ENCODE data around the gene TOX4.

Gene TOX4

GRCh38 chr14:21534576-21534975, 57.6 kb downstream of the TOX4 start:
- TF ChIP-seq, protein P1, sequence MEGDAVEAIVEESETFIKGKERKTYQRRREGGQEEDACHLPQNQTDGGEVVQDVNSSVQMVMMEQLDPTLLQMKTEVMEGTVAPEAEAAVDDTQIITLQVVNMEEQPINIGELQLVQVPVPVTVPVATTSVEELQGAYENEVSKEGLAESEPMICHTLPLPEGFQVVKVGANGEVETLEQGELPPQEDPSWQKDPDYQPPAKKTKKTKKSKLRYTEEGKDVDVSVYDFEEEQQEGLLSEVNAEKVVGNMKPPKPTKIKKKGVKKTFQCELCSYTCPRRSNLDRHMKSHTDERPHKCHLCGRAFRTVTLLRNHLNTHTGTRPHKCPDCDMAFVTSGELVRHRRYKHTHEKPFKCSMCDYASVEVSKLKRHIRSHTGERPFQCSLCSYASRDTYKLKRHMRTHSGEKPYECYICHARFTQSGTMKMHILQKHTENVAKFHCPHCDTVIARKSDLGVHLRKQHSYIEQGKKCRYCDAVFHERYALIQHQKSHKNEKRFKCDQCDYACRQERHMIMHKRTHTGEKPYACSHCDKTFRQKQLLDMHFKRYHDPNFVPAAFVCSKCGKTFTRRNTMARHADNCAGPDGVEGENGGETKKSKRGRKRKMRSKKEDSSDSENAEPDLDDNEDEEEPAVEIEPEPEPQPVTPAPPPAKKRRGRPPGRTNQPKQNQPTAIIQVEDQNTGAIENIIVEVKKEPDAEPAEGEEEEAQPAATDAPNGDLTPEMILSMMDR (IDR thresholded peaks at IDR 0.05; ENCODE audit: low read length): no peak
- no peak for TF ChIP-seq EZH2 (IDR thresholded peaks at IDR 0.05; ENCODE audit: borderline replicate concordance, low read length)
- no peak overlapping the region for H3K4me3 ChIP-seq (ENCODE audit: low read depth, low read length, poor library complexity, severe bottlenecking)
- H3K79me2 ChIP-seq (ENCODE audit: insufficient read depth, low read length): no peaks in the 10 kb centered on the region
- no peak overlapping the region for H3K27ac ChIP-seq (ENCODE audit: low read depth, low read length, poor library complexity, severe bottlenecking)
- H4K20me1 ChIP-seq (ENCODE audit: insufficient read depth, low read length): no peaks in the 10 kb centered on the region
- H3K4me2 ChIP-seq (ENCODE audit: low read length): no peak overlapping the region
- no peaks in the 10 kb centered on the region for H3K9me2 ChIP-seq (ENCODE audit: low read depth, low read length)
- no peaks in the 10 kb centered on the region; the same call in 1 of the 2 replicates for H3K27me3 ChIP-seq (ENCODE audit: insufficient read depth, low read length)
- no peaks in the 10 kb centered on the region for H3K4me1 ChIP-seq (ENCODE audit: insufficient read depth, low read length, severe bottlenecking)
- H3K36me3 ChIP-seq (ENCODE audit: insufficient read depth, low read length): no peaks in the 10 kb centered on the region
- H2AFZ ChIP-seq (ENCODE audit: low read length): no peak overlapping the region
- H3K9me3 ChIP-seq (ENCODE audit: low read length): no peaks in the 10 kb centered on the region
- no peak overlapping the region for H3K9ac ChIP-seq (ENCODE audit: low read length)
- H3F3A ChIP-seq (ENCODE audit: insufficient read depth, low read length): no peaks in the 10 kb centered on the region

GRCh38 chr14:21535545-21536417, 58.8 kb downstream of the TOX4 start:
- TF ChIP-seq, protein P1 (IDR thresholded peaks at IDR 0.05; ENCODE audit: low read length): no peak
- no peak for TF ChIP-seq EZH2 (IDR thresholded peaks at IDR 0.05; ENCODE audit: borderline replicate concordance, low read length)
- Histone ChIP-seq H3K4me2 (ENCODE audit: low read length) (no peak overlapping the region), H3K36me3 (ENCODE audit: insufficient read depth, low read length) (no peaks in the 10 kb centered on the region), H3K9ac (ENCODE audit: low read length) (no peak overlapping the region), H4K20me1 (ENCODE audit: insufficient read depth, low read length) (no peaks in the 10 kb centered on the region), H2AFZ (ENCODE audit: low read length) (no peak overlapping the region), H3K4me1 (ENCODE audit: insufficient read depth, low read length, severe bottlenecking) (no peaks in the 10 kb centered on the region), H3K9me2 (ENCODE audit: low read depth, low read length) (no peaks in the 10 kb centered on the region), H3F3A (ENCODE audit: insufficient read depth, low read length) (no peaks in the 10 kb centered on the region), H3K4me3 (ENCODE audit: low read depth, low read length, poor library complexity, severe bottlenecking) (no peak overlapping the region), H3K9me3 (ENCODE audit: low read length) (no peaks in the 10 kb centered on the region), H3K27ac (ENCODE audit: low read depth, low read length, poor library complexity, severe bottlenecking) (no peak overlapping the region), H3K79me2 (ENCODE audit: insufficient read depth, low read length) (no peaks in the 10 kb centered on the region), H3K27me3 (ENCODE audit: insufficient read depth, low read length) (no peaks in the 10 kb centered on the region; the same call in 1 of the 2 replicates)

DNA sequence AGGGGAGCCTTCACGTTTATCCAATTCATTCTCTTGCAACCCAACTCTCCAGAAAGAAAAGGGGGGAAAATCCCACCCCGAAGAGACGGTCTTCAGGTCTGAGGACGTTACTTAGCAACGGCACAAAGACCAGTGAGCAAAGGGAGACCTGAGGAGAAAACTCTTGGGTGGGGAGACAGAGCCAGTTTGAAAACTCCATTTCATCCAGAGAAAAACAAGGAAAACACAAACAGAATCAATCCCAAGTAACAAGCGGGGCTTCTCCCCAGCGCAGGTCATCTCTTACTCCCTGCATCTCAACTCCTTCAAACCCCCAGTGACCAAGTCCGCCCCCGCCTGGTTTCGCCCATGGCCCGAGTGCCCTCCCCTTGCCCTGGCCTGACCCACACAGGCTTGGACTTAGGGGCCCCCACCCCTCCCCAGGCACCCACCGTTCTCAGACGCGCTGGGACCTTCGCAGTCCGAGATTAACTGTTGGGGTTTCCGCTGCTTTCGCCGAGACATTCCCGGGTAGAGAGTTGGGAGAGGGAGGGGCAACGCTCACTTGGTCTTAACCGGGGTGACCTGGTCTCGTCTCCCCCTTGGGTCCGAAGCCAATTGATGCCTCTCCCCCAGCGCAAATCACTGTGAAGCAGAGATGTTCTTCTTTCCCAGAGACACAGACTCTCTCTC, 59.6 kb downstream of the TOX4 start:
- no peak overlapping the region for H3K27ac ChIP-seq (ENCODE audit: low read depth, low read length, poor library complexity, severe bottlenecking)

More for the DNA sequence above, 59.6 kb downstream of the TOX4 start:
- Histone ChIP-seq H3K79me2 (ENCODE audit: insufficient read depth, low read length) (no peaks in the 10 kb centered on the region), H3K36me3 (ENCODE audit: insufficient read depth, low read length) (no peaks in the 10 kb centered on the region), H3K9ac (ENCODE audit: low read length) (no peak overlapping the region), H3K9me3 (ENCODE audit: low read length) (no peaks in the 10 kb centered on the region), H3K4me1 (ENCODE audit: insufficient read depth, low read length, severe bottlenecking) (no peaks in the 10 kb centered on the region), H3K27me3 (ENCODE audit: insufficient read depth, low read length) (no peaks in the 10 kb centered on the region; the same call in 1 of the 2 replicates), H3K4me3 (ENCODE audit: low read depth, low read length, poor library complexity, severe bottlenecking) (no peak overlapping the region), H3K9me2 (ENCODE audit: low read depth, low read length) (no peaks in the 10 kb centered on the region), H3F3A (ENCODE audit: insufficient read depth, low read length) (no peaks in the 10 kb centered on the region), H3K4me2 (ENCODE audit: low read length) (no peak overlapping the region), H2AFZ (ENCODE audit: low read length) (no peak overlapping the region), H4K20me1 (ENCODE audit: insufficient read depth, low read length) (no peaks in the 10 kb centered on the region)
- TF ChIP-seq, protein P1 (IDR thresholded peaks at IDR 0.05; ENCODE audit: low read length): no peak
- TF ChIP-seq EZH2 (IDR thresholded peaks at IDR 0.05; ENCODE audit: borderline replicate concordance, low read length): no peak

All from OCI-LY1 (cell line).